ENCODE measurements around the gene MMRN2.

The MMRN2 gene

DNA sequence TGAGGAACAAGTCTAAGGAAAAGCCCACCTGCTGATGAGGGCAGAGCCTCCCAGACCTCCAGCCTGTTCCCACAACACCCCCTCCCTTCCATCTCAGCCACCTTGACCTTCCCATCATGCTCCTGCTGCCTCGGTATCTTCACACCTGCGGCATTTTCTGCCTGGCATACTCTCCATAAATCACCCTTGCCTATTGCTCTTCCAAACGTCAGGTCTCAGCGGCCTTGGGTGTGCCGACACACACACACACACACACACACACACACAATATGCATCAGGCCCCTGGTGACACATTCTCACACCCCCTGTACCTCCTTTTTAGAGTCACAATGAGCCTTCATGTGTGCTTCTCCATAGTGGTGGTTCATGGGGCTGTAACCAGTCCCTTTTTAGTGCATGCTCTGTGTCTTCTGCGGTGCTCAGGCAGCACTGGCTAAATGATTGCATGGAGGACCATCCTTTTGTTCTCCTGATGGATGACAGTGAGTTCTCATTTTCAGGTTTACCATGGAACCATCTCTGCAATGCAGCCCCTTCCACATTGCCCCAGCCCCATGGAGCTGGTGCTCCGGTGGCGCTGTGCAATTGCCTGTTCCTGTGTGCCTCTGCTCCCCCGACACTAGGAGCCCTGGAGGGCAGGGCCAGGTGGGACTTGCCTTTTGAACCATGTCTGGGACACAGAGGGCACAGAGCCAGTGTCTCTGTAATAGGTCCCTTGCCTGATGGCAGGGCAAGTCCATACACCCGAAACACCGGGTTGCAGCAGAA, 15.4 kb upstream of the MMRN2 start:
- H3K4me3 ChIP-seq (ENCODE audit: low read depth, low read length) = no peak overlapping the region
- TF ChIP-seq, protein P1, sequence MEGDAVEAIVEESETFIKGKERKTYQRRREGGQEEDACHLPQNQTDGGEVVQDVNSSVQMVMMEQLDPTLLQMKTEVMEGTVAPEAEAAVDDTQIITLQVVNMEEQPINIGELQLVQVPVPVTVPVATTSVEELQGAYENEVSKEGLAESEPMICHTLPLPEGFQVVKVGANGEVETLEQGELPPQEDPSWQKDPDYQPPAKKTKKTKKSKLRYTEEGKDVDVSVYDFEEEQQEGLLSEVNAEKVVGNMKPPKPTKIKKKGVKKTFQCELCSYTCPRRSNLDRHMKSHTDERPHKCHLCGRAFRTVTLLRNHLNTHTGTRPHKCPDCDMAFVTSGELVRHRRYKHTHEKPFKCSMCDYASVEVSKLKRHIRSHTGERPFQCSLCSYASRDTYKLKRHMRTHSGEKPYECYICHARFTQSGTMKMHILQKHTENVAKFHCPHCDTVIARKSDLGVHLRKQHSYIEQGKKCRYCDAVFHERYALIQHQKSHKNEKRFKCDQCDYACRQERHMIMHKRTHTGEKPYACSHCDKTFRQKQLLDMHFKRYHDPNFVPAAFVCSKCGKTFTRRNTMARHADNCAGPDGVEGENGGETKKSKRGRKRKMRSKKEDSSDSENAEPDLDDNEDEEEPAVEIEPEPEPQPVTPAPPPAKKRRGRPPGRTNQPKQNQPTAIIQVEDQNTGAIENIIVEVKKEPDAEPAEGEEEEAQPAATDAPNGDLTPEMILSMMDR (IDR thresholded peaks at IDR 0.05; ENCODE audit: control insufficient read depth, extremely low read depth, insufficient read depth) = no peak
- no peak for DNase-seq (ENCODE audit: low read depth)

DNA sequence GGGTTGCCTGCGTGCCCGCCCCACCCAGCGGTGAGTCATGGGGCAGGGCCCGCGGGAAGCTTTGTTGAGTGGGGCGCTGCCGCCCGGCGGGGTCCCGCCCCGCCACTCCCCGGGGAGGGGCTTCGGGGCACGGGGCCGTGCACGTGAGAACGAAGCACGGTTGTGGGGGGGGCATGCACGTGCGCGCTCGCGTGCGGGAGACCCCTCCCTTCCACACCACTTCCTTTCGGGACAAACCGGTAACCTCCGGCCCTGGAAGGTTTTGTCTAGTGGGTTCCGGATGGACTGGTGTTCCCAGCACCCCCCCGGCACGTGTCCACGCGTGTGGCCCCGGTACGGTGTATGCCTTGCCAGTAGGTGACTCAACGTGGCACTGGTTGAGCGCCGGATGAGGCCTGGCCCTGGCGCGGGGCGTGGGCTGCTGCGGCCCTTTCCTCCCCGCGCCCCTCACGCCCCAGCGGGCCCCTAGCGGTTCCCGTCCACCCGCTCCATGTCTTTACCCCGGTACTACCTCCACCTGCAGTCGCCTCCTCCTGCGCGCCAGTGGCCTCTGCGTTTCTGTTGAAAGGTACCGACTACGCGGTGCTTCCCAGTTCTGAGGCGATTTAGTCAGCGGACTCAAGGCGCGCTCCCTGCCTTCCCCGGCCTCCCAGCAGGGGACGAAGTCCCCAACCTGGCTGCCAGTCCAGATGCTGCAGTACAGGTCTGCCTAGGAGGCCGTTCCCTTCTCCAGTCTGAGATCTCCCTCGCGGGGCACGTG, 14.0 kb upstream of the MMRN2 start:
- TF ChIP-seq, protein P1 (IDR thresholded peaks at IDR 0.05; ENCODE audit: control insufficient read depth, extremely low read depth, insufficient read depth) = no peak
- no peak for DNase-seq (ENCODE audit: low read depth)

DNA sequence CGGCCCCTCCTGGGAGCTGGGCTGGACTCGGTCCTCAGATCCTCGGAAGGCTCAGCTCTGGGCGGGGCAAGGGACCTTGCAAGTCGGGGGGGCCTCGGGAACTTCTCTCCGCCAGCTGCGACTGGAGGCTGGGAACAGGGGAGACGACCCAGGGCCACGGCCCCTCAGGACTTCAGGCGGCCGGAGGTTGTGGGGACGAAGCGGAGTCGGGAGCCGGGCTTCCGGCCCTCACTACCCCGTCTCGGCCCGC, 13.5 kb upstream of the MMRN2 start:
- no peak for DNase-seq (ENCODE audit: low read depth)
- no peak overlapping the region for H3K4me3 ChIP-seq (ENCODE audit: low read depth, low read length)
- TF ChIP-seq, protein P1 (IDR thresholded peaks at IDR 0.05; ENCODE audit: control insufficient read depth, extremely low read depth, insufficient read depth) = no peak

More for the DNA sequence above, 14.0 kb upstream of the MMRN2 start:
- no peak overlapping the region for H3K4me3 ChIP-seq (ENCODE audit: low read depth, low read length)

DNA sequence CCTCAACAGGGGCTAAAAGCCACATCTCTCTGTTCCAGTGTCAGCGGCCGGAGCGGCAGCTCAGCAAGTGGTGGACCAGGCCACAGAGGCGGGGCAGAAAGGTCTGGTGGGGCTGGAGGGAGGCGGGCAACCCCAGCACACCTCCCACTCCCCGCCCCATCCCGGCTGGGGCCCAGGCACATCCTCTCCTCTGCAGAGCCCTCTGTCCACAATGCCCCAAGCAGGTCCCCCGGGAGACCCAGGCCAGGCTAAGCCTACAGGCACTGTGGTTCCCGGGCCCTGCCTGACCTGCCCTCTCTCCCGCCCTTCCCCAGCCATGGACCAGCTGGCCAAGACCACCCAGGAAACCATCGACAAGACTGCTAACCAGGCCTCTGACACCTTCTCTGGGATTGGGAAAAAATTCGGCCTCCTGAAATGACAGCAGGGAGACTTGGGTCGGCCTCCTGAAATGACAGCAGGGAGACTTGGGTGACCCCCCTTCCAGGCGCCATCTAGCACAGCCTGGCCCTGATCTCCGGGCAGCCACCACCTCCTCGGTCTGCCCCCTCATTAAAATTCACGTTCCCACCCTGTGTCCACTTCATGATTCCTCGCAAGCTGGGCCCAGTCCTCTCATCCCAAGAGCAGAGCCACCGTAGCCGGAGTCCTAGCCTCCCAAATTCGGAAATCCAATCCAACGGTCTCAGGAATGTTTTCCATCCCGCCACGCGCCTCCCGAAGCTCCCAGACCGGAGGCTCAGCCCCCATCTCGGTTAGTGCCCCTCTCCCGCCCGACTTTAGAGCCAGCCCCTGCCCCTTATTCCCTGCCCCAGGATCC, 13.0 kb upstream of the MMRN2 start:
- no peak for DNase-seq (ENCODE audit: low read depth)
- H3K4me3 ChIP-seq (ENCODE audit: low read depth, low read length) = no peak overlapping the region
- TF ChIP-seq, protein P1 (IDR thresholded peaks at IDR 0.05; ENCODE audit: control insufficient read depth, extremely low read depth, insufficient read depth) = no peak

DNA sequence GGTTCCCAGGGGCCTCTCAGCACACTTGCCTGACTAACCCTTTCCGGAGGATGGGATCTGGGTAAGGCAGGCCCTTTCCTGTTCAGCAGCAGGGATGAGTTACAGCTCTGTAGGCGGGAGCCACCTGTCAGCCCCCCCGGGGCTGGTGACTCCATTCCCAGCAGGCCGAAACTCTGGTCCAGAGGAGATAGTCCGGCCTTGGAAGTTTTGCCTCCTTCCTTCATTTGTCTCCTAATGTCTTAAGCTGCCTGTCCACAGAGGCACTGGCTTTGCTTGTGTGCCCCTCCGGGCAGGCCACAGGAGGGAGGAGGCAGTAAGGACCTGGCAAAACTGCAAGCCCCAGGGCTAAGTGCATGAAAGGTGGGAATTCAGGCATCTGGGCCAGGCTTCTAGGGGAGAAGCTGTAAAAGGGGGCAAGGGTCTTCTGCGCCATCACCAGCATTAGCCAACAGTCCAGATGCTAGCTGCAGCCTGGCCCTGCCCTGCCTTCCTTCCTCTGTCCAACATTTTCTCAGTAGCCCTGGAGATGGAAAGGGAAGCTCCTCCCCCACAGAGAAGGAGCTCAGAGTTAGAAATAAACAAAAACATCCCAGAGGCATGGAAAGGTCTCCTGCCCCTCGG, 12.1 kb upstream of the MMRN2 start:
- no peak for DNase-seq (ENCODE audit: low read depth)
- H3K4me3 ChIP-seq (ENCODE audit: low read depth, low read length) = no peak overlapping the region
- TF ChIP-seq, protein P1 (IDR thresholded peaks at IDR 0.05; ENCODE audit: control insufficient read depth, extremely low read depth, insufficient read depth) = no peak

DNA sequence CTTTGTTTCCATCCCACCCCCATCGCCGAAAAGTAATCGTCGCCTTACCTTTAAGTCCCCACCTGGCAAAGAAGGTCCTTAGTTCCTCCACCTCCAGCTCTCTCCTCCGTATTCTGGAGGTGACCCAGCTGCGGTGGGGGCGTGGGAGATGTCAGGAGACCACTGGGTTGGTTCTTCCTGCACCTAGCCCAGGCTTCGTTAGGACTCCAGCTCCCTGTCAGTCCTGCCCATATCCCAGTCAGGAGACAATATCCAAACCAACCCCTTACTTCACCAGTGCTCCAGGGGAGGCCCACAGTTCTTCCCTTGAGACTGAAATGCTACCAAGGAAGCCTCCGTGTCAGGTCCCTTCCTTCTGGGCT, 11.6 kb upstream of the MMRN2 start:
- TF ChIP-seq, protein P1 (IDR thresholded peaks at IDR 0.05; ENCODE audit: control insufficient read depth, extremely low read depth, insufficient read depth) = no peak
- DNase-seq (ENCODE audit: low read depth) = no peak
- no peak overlapping the region for H3K4me3 ChIP-seq (ENCODE audit: low read depth, low read length)

All from LNCaP clone FGC (cell line).